Activated T-cell treated with anti-CD3 and anti-CD28 coated beads, Interleukin-2, amount 50 U/mL, for 72 hours (primary cell): Measurements from ENCODE around the gene RGS7. TPM values are rescaled to one million over a fixed set of nuclear protein-coding genes. Genes with fewer than 3 reads are reported as not detected.

Source experiments
- total RNA-seq, 2 donors: library from RNA; stranded (reverse); gene quantifications; one replicate each; pipeline ENCODE4 v1.2.3, GENCODE V29; 2022

The RGS7 gene
- total RNA-seq, 2 donors from 2014 or later, result not detected

Other genes starting within 250 kb of the RGS7 start
- 10 to 100 TPM; 62.0 to 72.6 TPM for gene FH, start 162.6 kb upstream of the RGS7 start, total RNA-seq
- under 1 TPM in 1 of 2 donors, not detected in 1; 0.21 TPM for gene KMO, start 175.2 kb upstream of the RGS7 start, total RNA-seq